Measurements from ENCODE around the gene C6orf132. TPM values are rescaled to one million over a fixed set of nuclear protein-coding genes. Genes with fewer than 3 reads are reported as not detected.

The C6orf132 gene
- total and polyA plus RNA-seq, 7 donors: 0.08 to 0.34 (median 0.13) TPM

DNA sequence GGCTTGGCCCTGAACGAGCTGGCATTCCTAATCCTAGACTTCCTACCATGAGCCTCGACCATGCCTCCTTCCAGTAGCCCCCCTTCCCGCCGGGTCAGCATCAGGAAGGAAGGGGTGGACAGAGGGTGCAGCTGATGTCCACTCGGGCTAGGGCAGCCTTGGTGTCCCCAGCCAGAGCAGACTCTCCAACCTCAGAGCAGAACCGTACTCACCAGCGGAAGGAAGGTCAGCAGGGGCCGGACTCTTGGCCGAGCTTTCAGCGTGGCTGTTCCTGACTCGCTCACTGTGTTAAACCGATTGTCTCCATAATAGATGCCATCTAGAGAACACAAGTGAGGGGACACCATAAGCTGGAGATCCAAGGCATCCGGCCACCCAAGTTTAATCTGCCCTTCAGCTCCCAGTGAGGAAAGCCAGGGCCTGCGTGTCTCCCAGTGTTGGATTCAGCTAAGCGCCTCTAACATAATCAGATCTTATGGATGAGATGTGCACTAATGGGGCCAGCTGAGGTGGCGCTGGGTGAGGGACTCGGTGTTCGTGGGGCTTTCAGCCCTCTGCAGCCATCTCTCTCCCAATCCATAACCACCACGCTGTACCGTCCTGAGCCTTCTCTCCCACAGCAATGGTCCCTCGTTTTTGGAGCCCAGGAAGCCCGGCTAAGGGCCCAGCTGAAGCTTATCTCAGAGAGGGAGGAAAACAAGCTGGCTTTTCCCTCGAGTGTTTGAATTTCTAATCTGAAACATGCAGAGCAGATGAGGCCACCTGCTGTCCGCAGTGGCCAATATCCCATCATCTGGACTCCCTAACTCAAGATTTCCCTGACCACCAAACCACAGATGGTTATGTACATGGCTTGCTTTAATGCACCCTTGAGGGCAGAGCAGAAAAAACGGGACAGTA, 13.7 kb downstream of the C6orf132 start:
- H3K4me3 ChIP-seq: no peak overlapping the region
- TF ChIP-seq, protein P1, sequence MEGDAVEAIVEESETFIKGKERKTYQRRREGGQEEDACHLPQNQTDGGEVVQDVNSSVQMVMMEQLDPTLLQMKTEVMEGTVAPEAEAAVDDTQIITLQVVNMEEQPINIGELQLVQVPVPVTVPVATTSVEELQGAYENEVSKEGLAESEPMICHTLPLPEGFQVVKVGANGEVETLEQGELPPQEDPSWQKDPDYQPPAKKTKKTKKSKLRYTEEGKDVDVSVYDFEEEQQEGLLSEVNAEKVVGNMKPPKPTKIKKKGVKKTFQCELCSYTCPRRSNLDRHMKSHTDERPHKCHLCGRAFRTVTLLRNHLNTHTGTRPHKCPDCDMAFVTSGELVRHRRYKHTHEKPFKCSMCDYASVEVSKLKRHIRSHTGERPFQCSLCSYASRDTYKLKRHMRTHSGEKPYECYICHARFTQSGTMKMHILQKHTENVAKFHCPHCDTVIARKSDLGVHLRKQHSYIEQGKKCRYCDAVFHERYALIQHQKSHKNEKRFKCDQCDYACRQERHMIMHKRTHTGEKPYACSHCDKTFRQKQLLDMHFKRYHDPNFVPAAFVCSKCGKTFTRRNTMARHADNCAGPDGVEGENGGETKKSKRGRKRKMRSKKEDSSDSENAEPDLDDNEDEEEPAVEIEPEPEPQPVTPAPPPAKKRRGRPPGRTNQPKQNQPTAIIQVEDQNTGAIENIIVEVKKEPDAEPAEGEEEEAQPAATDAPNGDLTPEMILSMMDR (IDR thresholded peaks at IDR 0.05): no peak
- no peaks in the 10 kb centered on the region for H3K4me1 ChIP-seq
- no peak for ATAC-seq
- peaks cover 0 to 3% (median 0%) of the 10 kb centered on the region in 3 donors for H3K27me3 ChIP-seq (ENCODE audit: insufficient read depth in 3 of 3, low read length in 2 of 3)
- H3K9me3 ChIP-seq: no peaks in the 10 kb centered on the region
- H3K36me3 ChIP-seq (ENCODE audit: insufficient read depth in 1 of 2, low read depth in 1 of 2): no peaks in the 10 kb centered on the region
- WGBS, 3 donors: 46 to 54% (median 48%) methylated on average over 25 of the region's 25 CpGs
- no peak overlapping the region for H3K27ac ChIP-seq
- intact Hi-C loops (cut with DNase I): no loop called here
- DNase-seq: no peak

DNA sequence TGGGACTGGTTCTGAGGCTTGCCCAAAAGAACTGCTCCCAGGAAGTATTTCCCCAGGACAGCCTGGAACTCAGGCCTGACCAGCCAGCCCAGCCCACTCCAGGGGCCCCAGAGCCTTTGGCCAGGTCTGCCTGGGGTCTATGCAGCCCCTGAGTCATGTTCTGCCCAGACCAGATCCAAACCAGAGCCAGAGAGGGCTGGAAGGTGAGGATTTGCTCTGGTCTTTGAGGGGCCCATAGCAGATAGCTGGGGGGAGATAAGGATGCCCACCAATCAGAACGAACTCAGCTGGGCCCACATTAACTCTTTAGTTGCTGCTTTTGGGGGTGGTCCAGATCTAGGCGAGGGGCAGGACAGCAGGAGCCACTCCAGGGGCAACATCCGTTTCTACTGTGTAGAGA, 16.8 kb downstream of the C6orf132 start:
- Histone ChIP-seq H3K4me3 (no peak overlapping the region), H3K4me1 (no peaks in the 10 kb centered on the region), H3K36me3 (ENCODE audit: insufficient read depth in 1 of 2, low read depth in 1 of 2) (no peaks in the 10 kb centered on the region), H3K9me3 (no peaks in the 10 kb centered on the region), H3K27me3 (ENCODE audit: insufficient read depth in 3 of 3, low read length in 2 of 3) (no peaks in the 10 kb centered on the region), H3K27ac (no peak overlapping the region)
- ATAC-seq (no peak), DNase-seq (no peak)
- intact Hi-C loops (cut with DNase I): no loop called here
- TF ChIP-seq, protein P1 (IDR thresholded peaks at IDR 0.05): no peak
- WGBS, 3 donors: 73 to 77% (median 76%) methylated on average over 3 of the region's 3 CpGs

DNA sequence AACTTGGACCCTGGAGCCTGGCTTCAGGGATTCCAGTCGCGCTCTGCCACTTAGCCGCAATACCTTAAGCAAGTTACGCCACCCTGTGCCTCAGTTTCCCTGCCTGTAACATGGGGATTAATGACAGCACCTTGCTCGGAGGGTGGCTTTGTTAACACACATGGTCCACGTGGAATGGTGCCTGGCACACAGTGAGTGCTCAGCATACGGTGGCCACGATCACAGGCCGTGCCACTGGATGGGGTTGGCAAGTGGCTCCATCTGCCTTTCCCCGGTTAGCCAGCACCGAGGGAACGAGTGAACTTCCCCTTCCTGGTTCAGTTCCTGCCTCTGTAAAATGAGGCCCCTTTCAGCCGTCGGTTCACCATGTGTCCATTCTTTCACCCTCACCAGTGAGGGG, 17.2 kb downstream of the C6orf132 start:
- no peak for DNase-seq
- Histone ChIP-seq H3K9me3 (no peaks in the 10 kb centered on the region), H3K27ac (no peak overlapping the region), H3K4me1 (no peaks in the 10 kb centered on the region), H3K27me3 (ENCODE audit: insufficient read depth in 3 of 3, low read length in 2 of 3) (no peaks in the 10 kb centered on the region), H3K36me3 (ENCODE audit: insufficient read depth in 1 of 2, low read depth in 1 of 2) (no peaks in the 10 kb centered on the region), H3K4me3 (no peak overlapping the region)
- no peak for ATAC-seq
- WGBS, 3 donors: 74 to 78% (median 77%) methylated on average over 14 of the region's 14 CpGs
- TF ChIP-seq, protein P1 (IDR thresholded peaks at IDR 0.05): no peak
- intact Hi-C loops (cut with DNase I): no loop called here

DNA sequence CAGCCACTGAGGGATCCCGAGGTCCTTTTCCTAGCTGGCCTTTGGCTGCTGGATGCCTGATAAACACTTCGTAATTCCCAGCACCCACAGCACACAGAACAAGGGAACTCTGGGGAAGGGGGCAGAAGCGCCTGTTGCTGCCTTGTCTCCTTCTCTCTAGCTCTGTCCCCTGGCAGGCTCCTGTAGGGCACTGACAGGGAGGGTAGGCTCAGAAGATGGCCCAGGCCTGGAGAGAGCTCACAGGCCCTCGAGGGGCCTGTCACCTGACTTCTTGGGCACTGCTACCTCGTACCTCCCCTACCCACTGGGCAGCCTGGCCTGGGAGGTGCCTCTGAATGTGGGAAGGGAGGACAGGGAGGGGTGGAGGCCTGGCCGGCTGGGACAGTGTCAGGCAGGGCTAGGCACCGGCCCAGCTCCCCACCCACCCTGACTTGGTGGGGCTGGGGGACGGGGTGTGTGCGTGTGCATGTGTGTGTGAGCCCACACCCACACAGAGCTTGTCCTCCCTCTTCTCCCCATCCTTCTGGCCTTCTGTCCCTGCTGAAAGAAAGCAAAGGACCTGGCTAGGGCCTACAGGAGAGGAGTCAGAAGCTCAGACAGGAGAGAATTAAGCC, 18.1 kb downstream of the C6orf132 start:
- 59 to 74% (median 70%) methylated on average over 8 to 9 of the region's 9 CpGs for WGBS, 3 donors

More for the DNA sequence above, 18.1 kb downstream of the C6orf132 start:
- no peak for DNase-seq
- no peak for ATAC-seq
- intact Hi-C loops (cut with DNase I): no loop called here
- Histone ChIP-seq H3K27ac (no peak overlapping the region), H3K4me3 (no peak overlapping the region), H3K27me3 (ENCODE audit: insufficient read depth in 3 of 3, low read length in 2 of 3) (no peaks in the 10 kb centered on the region), H3K9me3 (no peaks in the 10 kb centered on the region), H3K36me3 (ENCODE audit: insufficient read depth in 1 of 2, low read depth in 1 of 2) (no peaks in the 10 kb centered on the region), H3K4me1 (no peaks in the 10 kb centered on the region)
- TF ChIP-seq, protein P1 (IDR thresholded peaks at IDR 0.05): no peak

All from psoas muscle (tissue), 8 donors.